IPS DF 19.7 (cell line): ENCODE data around the gene ZSCAN10.

Source experiments
- DNase-seq: peaks from one replicate; pipeline ENCODE4 v3.0.0-alpha.2; 2013; ENCODE audit warnings: low read depth, low spot score

Gene ZSCAN10

GRCh38 chr16:3112058-3112880 lies 13.2 kb upstream of the ZSCAN10 start, which contains the start of gene ZNF205:
ZNF205 (plus strand) TSS chr16:3112586; CDS start chr16:3113431, 845 bp downstream.
- no peak for DNase-seq

GRCh38 chr16:3106205-3106928 lies 7.3 kb upstream of the ZSCAN10 start:
- DNase-seq, result no peak

GRCh38 chr16:3101841-3102470 lies 2.9 kb upstream of the ZSCAN10 start:
- DNase-seq, result no peak

- no peak for DNase-seq
These were observed 2.1 kb upstream of the ZSCAN10 start for GRCh38 chr16:3101018-3101840.

GRCh38 chr16:3099732-3100499 lies 822 bp upstream of the ZSCAN10 start:
- DNase-seq, result no peak

GRCh38 chr16:3099395-3099731 lies 269 bp upstream of the ZSCAN10 start:
- DNase-seq, result no peak

- no peak for DNase-seq
These were observed 1.8 kb downstream of the ZSCAN10 start for GRCh38 chr16:3097266-3097665.

GRCh38 chr16:3096362-3096761 lies 2.7 kb downstream of the ZSCAN10 start:
- DNase-seq, result no peak

GRCh38 chr16:3095869-3096268 lies 3.2 kb downstream of the ZSCAN10 start:
- no peak for DNase-seq

GRCh38 chr16:3094289-3095027 lies 4.6 kb downstream of the ZSCAN10 start:
- no peak for DNase-seq

GRCh38 chr16:3092501-3092941 lies 6.6 kb downstream of the ZSCAN10 start:
- DNase-seq, result no peak

GRCh38 chr16:3091551-3091950 lies 7.5 kb downstream of the ZSCAN10 start:
- DNase-seq, result no peak

- DNase-seq, result no peak
These were observed 9.1 kb downstream of the ZSCAN10 start for GRCh38 chr16:3089717-3090592.

GRCh38 chr16:3088925-3089716 lies 10.0 kb downstream of the ZSCAN10 start:
- DNase-seq, result no peak

- DNase-seq, result no peak
These were observed 10.6 kb downstream of the ZSCAN10 start for GRCh38 chr16:3088450-3088849.

- DNase-seq, result no peak
These were observed 11.6 kb downstream of the ZSCAN10 start for GRCh38 chr16:3087243-3088235.

- no peak for DNase-seq
These were observed 12.4 kb downstream of the ZSCAN10 start for GRCh38 chr16:3086596-3087242.
